SU-DHL-6 (cell line): Measurements from ENCODE around the gene PPP3CA.

ENCODE experiments used
- H2AFZ ChIP-seq: fragments of 200-600 bp; sonication (generic); 2 replicates; pipeline ENCODE4 v1.6.1; 2014; ENCODE audit warnings: low read depth, mild to moderate bottlenecking, moderate library complexity, mixed read lengths, antibody characterized with exemption, low read length; ENCODE audit not compliant: severe bottlenecking
- H3F3A ChIP-seq: fragments of 200-600 bp; shearing (Covaris generic); 2 replicates; pipeline ENCODE4 v1.6.0; 2016; ENCODE audit warnings: antibody characterized with exemption, mild to moderate bottlenecking; ENCODE audit not compliant: insufficient read depth
- H3K27ac ChIP-seq: fragments of 200-600 bp; sonication (generic); 2 replicates; pipeline ENCODE4 v1.5.1; 2016; ENCODE audit warnings: low read depth, mild to moderate bottlenecking, low read length, moderate library complexity, mixed read lengths
- H3K27me3 ChIP-seq: fragments of 200-600 bp; sonication (generic), shearing (Covaris generic); 2 replicates; pipeline ENCODE4 v1.6.0; 2014; ENCODE audit warnings: mild to moderate bottlenecking, low read length
- H3K36me3 ChIP-seq: fragments of 200-600 bp; sonication (generic); 2 replicates; pipeline ENCODE4 v1.6.1; 2014; ENCODE audit warnings: mild to moderate bottlenecking, low read length, mixed read lengths
- H3K4me2 ChIP-seq: fragments of 300-600, 200-600 bp; shearing (Covaris generic), sonication (generic); 2 replicates; pipeline ENCODE4 v1.6.0; 2014; ENCODE audit warnings: low read length, low read depth, mild to moderate bottlenecking; ENCODE audit not compliant: poor library complexity, severe bottlenecking
- H3K4me3 ChIP-seq: fragments of 200-600 bp; sonication (generic); 2 replicates; pipeline ENCODE4 v1.5.1; 2014; ENCODE audit warnings: antibody characterized with exemption, low read length, mild to moderate bottlenecking, mixed read lengths; ENCODE audit not compliant: insufficient read depth, poor library complexity, severe bottlenecking
- H3K79me2 ChIP-seq: fragments of 200-600 bp; sonication (generic); 2 replicates; pipeline ENCODE4 v1.6.1; 2014; ENCODE audit warnings: mild to moderate bottlenecking, low read length, moderate library complexity; ENCODE audit not compliant: insufficient read depth
- H3K9ac ChIP-seq: fragments of 200-600 bp; sonication (generic); 2 replicates; pipeline ENCODE4 v1.7.0; 2014; ENCODE audit warnings: mild to moderate bottlenecking, low read length
- H3K9me2 ChIP-seq: fragments of 200-600 bp; sonication (generic); replicated peaks from 2 replicates; pipeline ENCODE4 v1.6.1; 2014; ENCODE audit warnings: low read length; ENCODE audit not compliant: insufficient read depth
- H3K9me3 ChIP-seq: fragments of 200-600 bp; sonication (generic); 2 replicates; pipeline ENCODE4 v1.6.1; 2014; ENCODE audit warnings: low read length, mixed read lengths; ENCODE audit not compliant: insufficient read depth
- H4K20me1 ChIP-seq: fragments of 200-600 bp; sonication (generic); 2 replicates; pipeline ENCODE4 v1.6.1; 2014; ENCODE audit warnings: low read depth, mild to moderate bottlenecking, antibody characterized with exemption, low read length, moderate library complexity, mixed read lengths
- EZH2phosphoT487 ChIP-seq: fragments of 200-600 bp; sonication (generic), shearing (Covaris generic); conservative IDR thresholded peaks from 2 replicates; pipeline ENCODE4 v1.6.1; 2018; ENCODE audit warnings: mild to moderate bottlenecking, antibody characterized with exemption, low read length, moderate library complexity, mixed read lengths
- TF ChIP-seq, protein P1 (sequence below): fragments of 200-600 bp; sonication (generic); IDR thresholded peaks from one replicate; pipeline ENCODE4 v1.5.1; 2017; ENCODE audit warnings: antibody characterized with exemption, mild to moderate bottlenecking, low read length, moderate library complexity; ENCODE audit not compliant: insufficient read depth, poor library complexity, severe bottlenecking

PPP3CA gene

DNA sequence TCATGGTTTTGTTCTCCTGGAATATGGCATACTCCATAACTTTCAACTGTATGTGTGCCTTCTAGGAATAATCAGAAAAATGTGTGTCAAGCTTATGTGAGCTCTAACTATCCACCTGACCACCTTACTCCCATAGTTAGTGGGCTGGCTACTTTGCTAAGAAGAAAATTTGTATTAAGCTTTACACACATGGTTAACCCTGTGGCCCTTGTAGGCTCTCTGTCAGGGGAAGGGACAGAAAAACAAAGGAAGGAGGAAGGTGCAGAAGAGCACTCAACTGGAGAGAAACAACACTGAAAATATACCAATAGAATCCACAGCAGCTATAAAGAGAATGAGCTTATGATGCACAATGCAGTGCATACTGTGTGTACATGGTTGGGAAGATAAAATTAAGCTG is 84.6 kb downstream of the PPP3CA start:
- Histone ChIP-seq H3K4me2 (no peak overlapping the region), H3K9me2 (no peaks in the 10 kb centered on the region), H3K27ac (no peak overlapping the region), H2AFZ (no peak overlapping the region), H3K36me3 (no peaks in the 10 kb centered on the region), H3F3A (no peaks in the 10 kb centered on the region), H4K20me1 (no peaks in the 10 kb centered on the region; the same call in 1 of the 2 replicates), H3K9ac (no peak overlapping the region), H3K4me3 (no peak overlapping the region), H3K27me3 (no peaks in the 10 kb centered on the region), H3K79me2 (no peaks in the 10 kb centered on the region), H3K9me3 (no peaks in the 10 kb centered on the region)
- no peak for TF ChIP-seq EZH2phosphoT487
- TF ChIP-seq, protein P1, sequence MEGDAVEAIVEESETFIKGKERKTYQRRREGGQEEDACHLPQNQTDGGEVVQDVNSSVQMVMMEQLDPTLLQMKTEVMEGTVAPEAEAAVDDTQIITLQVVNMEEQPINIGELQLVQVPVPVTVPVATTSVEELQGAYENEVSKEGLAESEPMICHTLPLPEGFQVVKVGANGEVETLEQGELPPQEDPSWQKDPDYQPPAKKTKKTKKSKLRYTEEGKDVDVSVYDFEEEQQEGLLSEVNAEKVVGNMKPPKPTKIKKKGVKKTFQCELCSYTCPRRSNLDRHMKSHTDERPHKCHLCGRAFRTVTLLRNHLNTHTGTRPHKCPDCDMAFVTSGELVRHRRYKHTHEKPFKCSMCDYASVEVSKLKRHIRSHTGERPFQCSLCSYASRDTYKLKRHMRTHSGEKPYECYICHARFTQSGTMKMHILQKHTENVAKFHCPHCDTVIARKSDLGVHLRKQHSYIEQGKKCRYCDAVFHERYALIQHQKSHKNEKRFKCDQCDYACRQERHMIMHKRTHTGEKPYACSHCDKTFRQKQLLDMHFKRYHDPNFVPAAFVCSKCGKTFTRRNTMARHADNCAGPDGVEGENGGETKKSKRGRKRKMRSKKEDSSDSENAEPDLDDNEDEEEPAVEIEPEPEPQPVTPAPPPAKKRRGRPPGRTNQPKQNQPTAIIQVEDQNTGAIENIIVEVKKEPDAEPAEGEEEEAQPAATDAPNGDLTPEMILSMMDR: no peak

DNA sequence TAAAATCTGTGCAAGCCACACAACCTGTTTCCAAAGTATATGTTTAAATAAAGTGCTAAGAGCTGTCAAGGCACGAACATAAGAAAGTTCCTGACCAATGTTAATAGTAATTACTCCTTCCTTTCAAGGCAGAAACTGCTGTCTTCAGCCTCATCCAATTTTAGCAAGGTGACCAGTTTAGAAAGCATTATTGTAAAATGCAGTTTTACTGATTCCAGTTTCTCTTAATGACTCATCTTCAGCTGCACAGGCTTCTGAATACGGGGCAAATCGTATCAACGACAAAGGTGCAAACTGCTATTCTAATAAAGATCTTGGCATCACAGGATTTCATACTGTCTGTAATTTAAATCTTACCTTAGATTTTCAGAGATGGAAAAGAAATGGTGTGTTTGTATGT is 87.5 kb downstream of the PPP3CA start:
- Histone ChIP-seq H3K9ac (no peak overlapping the region), H3K36me3 (no peaks in the 10 kb centered on the region), H3K9me2 (no peaks in the 10 kb centered on the region), H4K20me1 (no peaks in the 10 kb centered on the region; the same call in 1 of the 2 replicates), H2AFZ (no peak overlapping the region), H3K27ac (no peak overlapping the region), H3K4me3 (no peak overlapping the region), H3K4me2 (no peak overlapping the region), H3K79me2 (no peaks in the 10 kb centered on the region), H3K9me3 (no peaks in the 10 kb centered on the region), H3K27me3 (no peaks in the 10 kb centered on the region), H3F3A (no peaks in the 10 kb centered on the region)
- no peak for TF ChIP-seq EZH2phosphoT487
- TF ChIP-seq, protein P1: no peak

DNA sequence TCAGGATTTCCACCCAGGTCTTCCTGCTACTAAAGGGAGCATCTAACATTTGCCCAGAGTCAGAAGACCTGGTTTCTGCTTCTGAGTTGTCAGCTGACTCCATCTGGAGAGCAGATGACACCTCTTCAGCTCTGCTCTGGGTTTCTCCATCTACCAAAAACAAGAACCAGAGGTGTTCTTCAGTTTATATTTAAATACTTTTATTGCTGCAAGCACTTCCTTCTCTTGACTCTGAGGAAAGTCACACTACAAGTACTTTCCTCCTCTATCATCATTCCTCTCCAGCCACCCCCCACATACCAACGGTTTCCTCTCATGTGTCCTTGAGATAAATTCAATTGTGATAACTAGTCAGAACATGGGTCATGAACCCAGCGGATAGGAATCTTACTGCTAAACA is 88.4 kb downstream of the PPP3CA start:
- no peaks in the 10 kb centered on the region for H3F3A ChIP-seq
- no peak overlapping the region for H2AFZ ChIP-seq
- H3K4me2 ChIP-seq: no peak overlapping the region
- no peaks in the 10 kb centered on the region for H3K9me2 ChIP-seq
- no peaks in the 10 kb centered on the region; the same call in 1 of the 2 replicates for H4K20me1 ChIP-seq
- no peak overlapping the region for H3K27ac ChIP-seq
- no peak overlapping the region for H3K9ac ChIP-seq
- H3K27me3 ChIP-seq: no peaks in the 10 kb centered on the region
- no peak overlapping the region for H3K4me3 ChIP-seq
- H3K79me2 ChIP-seq: no peaks in the 10 kb centered on the region
- H3K9me3 ChIP-seq: no peaks in the 10 kb centered on the region
- no peak for TF ChIP-seq EZH2phosphoT487
- TF ChIP-seq, protein P1: no peak
- no peaks in the 10 kb centered on the region for H3K36me3 ChIP-seq
